Upper lobe of left lung (tissue), 4 donors: Measurements from ENCODE around the gene AKNA.

Experiments used
- EP300 ChIP-seq, 4 donors: sonication (generic); formaldehyde crosslinking; IDR thresholded peaks; one replicate each; pipeline ENCODE4 v1.5.1; 2017; ENCODE audit warnings: antibody characterized with exemption in 4 of 4, control low read depth in 2 of 4
- POLR2A ChIP-seq, 4 donors: fragments of 450-650 bp; IDR thresholded peaks; one replicate each; pipeline ENCODE4 v1.5.1; 2016 to 2017; ENCODE audit warnings: antibody characterized with exemption in 4 of 4, mild to moderate bottlenecking in 2 of 4
- POLR2AphosphoS5 ChIP-seq, 2 donors: sonication (generic); formaldehyde crosslinking; IDR thresholded peaks; one replicate each; pipeline ENCODE4 v1.5.1; 2017; ENCODE audit warnings: antibody characterized with exemption in 2 of 2
- TF ChIP-seq, protein P1 (sequence below), 6 experiments: fragments of 450-650 bp in 4 of 6; fragments of 200-600 bp in 2 of 6; sonication (generic) in 2 of 6; IDR thresholded peaks; one replicate each; pipeline ENCODE4 v1.5.1; 2016 to 2019; ENCODE audit warnings: antibody characterized with exemption in 6 of 6

GRCh38 chr9:114313186-114313585 lies 74.6 kb downstream of the AKNA start:
- TF ChIP-seq, protein P1, sequence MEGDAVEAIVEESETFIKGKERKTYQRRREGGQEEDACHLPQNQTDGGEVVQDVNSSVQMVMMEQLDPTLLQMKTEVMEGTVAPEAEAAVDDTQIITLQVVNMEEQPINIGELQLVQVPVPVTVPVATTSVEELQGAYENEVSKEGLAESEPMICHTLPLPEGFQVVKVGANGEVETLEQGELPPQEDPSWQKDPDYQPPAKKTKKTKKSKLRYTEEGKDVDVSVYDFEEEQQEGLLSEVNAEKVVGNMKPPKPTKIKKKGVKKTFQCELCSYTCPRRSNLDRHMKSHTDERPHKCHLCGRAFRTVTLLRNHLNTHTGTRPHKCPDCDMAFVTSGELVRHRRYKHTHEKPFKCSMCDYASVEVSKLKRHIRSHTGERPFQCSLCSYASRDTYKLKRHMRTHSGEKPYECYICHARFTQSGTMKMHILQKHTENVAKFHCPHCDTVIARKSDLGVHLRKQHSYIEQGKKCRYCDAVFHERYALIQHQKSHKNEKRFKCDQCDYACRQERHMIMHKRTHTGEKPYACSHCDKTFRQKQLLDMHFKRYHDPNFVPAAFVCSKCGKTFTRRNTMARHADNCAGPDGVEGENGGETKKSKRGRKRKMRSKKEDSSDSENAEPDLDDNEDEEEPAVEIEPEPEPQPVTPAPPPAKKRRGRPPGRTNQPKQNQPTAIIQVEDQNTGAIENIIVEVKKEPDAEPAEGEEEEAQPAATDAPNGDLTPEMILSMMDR (IDR thresholded peaks at IDR 0.05), result no peak
- TF ChIP-seq POLR2A (IDR thresholded peaks at IDR 0.05), result no peak
- no peak for TF ChIP-seq EP300 (IDR thresholded peaks at IDR 0.05)
- TF ChIP-seq POLR2AphosphoS5 (IDR thresholded peaks at IDR 0.05), result no peak
